ENCODE data around the gene EBLN1.

The EBLN1 gene

DNA sequence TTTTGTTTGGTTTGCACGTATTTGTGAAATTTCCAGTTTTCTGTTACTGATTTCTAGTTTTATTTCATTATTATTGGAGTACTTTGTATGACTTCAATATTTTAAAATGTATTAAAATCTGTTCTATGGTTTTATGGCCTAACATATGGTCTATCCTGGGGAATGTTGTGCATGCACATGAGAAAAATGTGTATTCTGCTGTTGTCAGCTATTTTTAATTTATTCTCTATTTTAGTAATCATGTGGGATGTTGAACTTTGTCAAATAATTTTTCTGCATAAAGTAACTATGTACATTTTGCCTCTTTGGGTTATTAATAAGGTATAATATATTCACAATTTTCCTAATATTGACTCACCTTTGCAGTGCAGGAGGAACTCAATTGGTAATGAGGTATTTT lies 46.7 kb downstream of the EBLN1 start:
- Histone ChIP-seq H3K4ac (ENCODE audit: low read depth, low read length) (no peak overlapping the region), H2BK5ac (ENCODE audit: low read depth, low read length, poor library complexity) (no peak overlapping the region), H4K91ac (ENCODE audit: low read depth, low read length) (no peak overlapping the region), H2BK12ac (ENCODE audit: low read length) (no peak overlapping the region), H3K4me1 (ENCODE audit: control insufficient read depth in 1 of 2, insufficient read depth in 2 of 2, low read length in 2 of 2) (no peaks in the 10 kb centered on the region), H4K12ac (ENCODE audit: low read depth, low read length) (no peak overlapping the region), H2BK120ac (ENCODE audit: insufficient read depth, low read length, poor library complexity) (no peak overlapping the region), H4K8ac (ENCODE audit: low read depth, low read length) (no peak overlapping the region), H3K14ac (ENCODE audit: low read length) (no peak overlapping the region), H3K9me3 (ENCODE audit: insufficient read depth, low read depth, low read length) (no peaks in the 10 kb centered on the region), H3K36me3 (ENCODE audit: control insufficient read depth in 1 of 2, insufficient read depth in 2 of 2, low read length in 2 of 2) (no peaks in the 10 kb centered on the region), H3K9ac (ENCODE audit: low read length) (no peak overlapping the region), H3K4me2 (ENCODE audit: low read length) (no peak overlapping the region), H3K23ac (ENCODE audit: low read length) (no peak overlapping the region), H3K27ac (ENCODE audit: low read depth, low read length) (no peak overlapping the region), H3K4me3 (ENCODE audit: low read depth, low read length) (no peak overlapping the region), H3K18ac (ENCODE audit: low read length) (no peak overlapping the region), H3K79me1 (ENCODE audit: low read length) (no peaks in the 10 kb centered on the region), H2AK5ac (ENCODE audit: low read length) (no peak overlapping the region), H3K79me2 (ENCODE audit: control insufficient read depth, insufficient read depth, low read length, poor library complexity) (no peaks in the 10 kb centered on the region), H2AFZ (ENCODE audit: insufficient read depth, low read length, poor library complexity) (no peak overlapping the region), H3K27me3 (ENCODE audit: insufficient read depth, low read length) (no peaks in the 10 kb centered on the region)
- WGBS (ENCODE audit: extremely low coverage, insufficient coverage, insufficient read length) = no CpG with 5 or more reads among the region's 1 CpG
- DNase-seq = no peak

DNA sequence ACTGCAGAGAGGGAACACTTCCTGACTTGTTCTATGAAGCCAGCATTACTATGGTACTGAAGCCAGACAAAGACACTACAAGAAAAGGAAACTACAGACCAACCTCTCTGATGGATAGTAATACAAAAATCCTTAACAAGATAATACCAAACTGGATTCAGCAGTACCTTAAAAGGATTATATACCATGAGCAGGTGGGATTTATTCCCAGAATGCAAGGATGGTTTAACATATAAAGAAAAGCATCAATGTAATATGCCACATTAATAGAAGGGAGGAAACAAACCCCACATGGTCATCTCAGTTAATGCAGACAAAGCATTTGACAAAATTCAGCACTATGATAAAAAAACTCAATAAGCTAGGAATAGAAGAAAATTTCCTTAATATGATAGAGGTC lies 47.2 kb downstream of the EBLN1 start:
- Histone ChIP-seq H3K79me2 (ENCODE audit: control insufficient read depth, insufficient read depth, low read length, poor library complexity) (no peaks in the 10 kb centered on the region), H3K4me2 (ENCODE audit: low read length) (no peak overlapping the region), H3K4ac (ENCODE audit: low read depth, low read length) (no peak overlapping the region), H3K14ac (ENCODE audit: low read length) (no peak overlapping the region), H3K27me3 (ENCODE audit: insufficient read depth, low read length) (no peaks in the 10 kb centered on the region), H2BK12ac (ENCODE audit: low read length) (no peak overlapping the region), H4K91ac (ENCODE audit: low read depth, low read length) (no peak overlapping the region), H3K9me3 (ENCODE audit: insufficient read depth, low read depth, low read length) (no peaks in the 10 kb centered on the region), H4K8ac (ENCODE audit: low read depth, low read length) (no peak overlapping the region), H3K9ac (ENCODE audit: low read length) (no peak overlapping the region), H2BK120ac (ENCODE audit: insufficient read depth, low read length, poor library complexity) (no peak overlapping the region), H3K18ac (ENCODE audit: low read length) (no peak overlapping the region), H3K4me1 (ENCODE audit: control insufficient read depth in 1 of 2, insufficient read depth in 2 of 2, low read length in 2 of 2) (no peaks in the 10 kb centered on the region), H3K79me1 (ENCODE audit: low read length) (no peaks in the 10 kb centered on the region), H3K36me3 (ENCODE audit: control insufficient read depth in 1 of 2, insufficient read depth in 2 of 2, low read length in 2 of 2) (no peaks in the 10 kb centered on the region), H4K12ac (ENCODE audit: low read depth, low read length) (no peak overlapping the region), H3K27ac (ENCODE audit: low read depth, low read length) (no peak overlapping the region), H2BK5ac (ENCODE audit: low read depth, low read length, poor library complexity) (no peak overlapping the region), H2AFZ (ENCODE audit: insufficient read depth, low read length, poor library complexity) (no peak overlapping the region), H3K23ac (ENCODE audit: low read length) (no peak overlapping the region), H2AK5ac (ENCODE audit: low read length) (no peak overlapping the region), H3K4me3 (ENCODE audit: low read depth, low read length) (no peak overlapping the region)
- DNase-seq = no peak

- no peak overlapping the region for H3K18ac ChIP-seq (ENCODE audit: low read length)
- H2BK12ac ChIP-seq (ENCODE audit: low read length) = no peak overlapping the region
- no CpG with 5 or more reads among the region's 2 CpGs for WGBS (ENCODE audit: extremely low coverage, insufficient coverage, insufficient read length)
- no peaks in the 10 kb centered on the region for H3K4me1 ChIP-seq (ENCODE audit: control insufficient read depth in 1 of 2, insufficient read depth in 2 of 2, low read length in 2 of 2)
- no peak overlapping the region for H3K4me2 ChIP-seq (ENCODE audit: low read length)
- no peaks in the 10 kb centered on the region for H3K79me1 ChIP-seq (ENCODE audit: low read length)
- no peak overlapping the region for H3K4me3 ChIP-seq (ENCODE audit: low read depth, low read length)
- no peak overlapping the region for H4K12ac ChIP-seq (ENCODE audit: low read depth, low read length)
- no peaks in the 10 kb centered on the region for H3K27me3 ChIP-seq (ENCODE audit: insufficient read depth, low read length)
- no peak overlapping the region for H4K91ac ChIP-seq (ENCODE audit: low read depth, low read length)
- no peak overlapping the region for H3K23ac ChIP-seq (ENCODE audit: low read length)
- no peak overlapping the region for H2BK120ac ChIP-seq (ENCODE audit: insufficient read depth, low read length, poor library complexity)
- peaks cover under 1% of the 10 kb centered on the region for H3K9me3 ChIP-seq (ENCODE audit: insufficient read depth, low read depth, low read length)
- no peak overlapping the region for H4K8ac ChIP-seq (ENCODE audit: low read depth, low read length)
- H3K4ac ChIP-seq (ENCODE audit: low read depth, low read length) = no peak overlapping the region
- no peak overlapping the region for H2AFZ ChIP-seq (ENCODE audit: insufficient read depth, low read length, poor library complexity)
- H3K36me3 ChIP-seq (ENCODE audit: control insufficient read depth in 1 of 2, insufficient read depth in 2 of 2, low read length in 2 of 2) = no peaks in the 10 kb centered on the region
- no peak overlapping the region for H3K27ac ChIP-seq (ENCODE audit: low read depth, low read length)
- no peak for DNase-seq
- no peak overlapping the region for H3K9ac ChIP-seq (ENCODE audit: low read length)
- H2BK5ac ChIP-seq (ENCODE audit: low read depth, low read length, poor library complexity) = no peak overlapping the region
- no peak overlapping the region for H2AK5ac ChIP-seq (ENCODE audit: low read length)
- H3K14ac ChIP-seq (ENCODE audit: low read length) = no peak overlapping the region
- no peaks in the 10 kb centered on the region for H3K79me2 ChIP-seq (ENCODE audit: control insufficient read depth, insufficient read depth, low read length, poor library complexity)
Measured at GRCh38 chr10:22159979-22160378, 57.8 kb downstream of the EBLN1 start.

GRCh38 chr10:22159180-22159579 lies 58.6 kb downstream of the EBLN1 start:
- Histone ChIP-seq H3K4ac (ENCODE audit: low read depth, low read length) (no peak overlapping the region), H3K79me2 (ENCODE audit: control insufficient read depth, insufficient read depth, low read length, poor library complexity) (no peaks in the 10 kb centered on the region), H2BK120ac (ENCODE audit: insufficient read depth, low read length, poor library complexity) (no peak overlapping the region), H3K4me2 (ENCODE audit: low read length) (no peak overlapping the region), H3K9me3 (ENCODE audit: insufficient read depth, low read depth, low read length) (no peaks in the 10 kb centered on the region), H3K79me1 (ENCODE audit: low read length) (no peaks in the 10 kb centered on the region), H3K4me3 (ENCODE audit: low read depth, low read length) (no peak overlapping the region), H3K23ac (ENCODE audit: low read length) (no peak overlapping the region), H4K12ac (ENCODE audit: low read depth, low read length) (no peak overlapping the region), H3K18ac (ENCODE audit: low read length) (no peak overlapping the region), H3K36me3 (ENCODE audit: control insufficient read depth in 1 of 2, insufficient read depth in 2 of 2, low read length in 2 of 2) (no peaks in the 10 kb centered on the region), H4K8ac (ENCODE audit: low read depth, low read length) (no peak overlapping the region), H3K27me3 (ENCODE audit: insufficient read depth, low read length) (no peaks in the 10 kb centered on the region), H3K27ac (ENCODE audit: low read depth, low read length) (no peak overlapping the region), H2BK12ac (ENCODE audit: low read length) (no peak overlapping the region), H2AFZ (ENCODE audit: insufficient read depth, low read length, poor library complexity) (no peak overlapping the region), H2BK5ac (ENCODE audit: low read depth, low read length, poor library complexity) (no peak overlapping the region), H2AK5ac (ENCODE audit: low read length) (no peak overlapping the region), H4K91ac (ENCODE audit: low read depth, low read length) (no peak overlapping the region), H3K9ac (ENCODE audit: low read length) (no peak overlapping the region), H3K14ac (ENCODE audit: low read length) (no peak overlapping the region), H3K4me1 (ENCODE audit: control insufficient read depth in 1 of 2, insufficient read depth in 2 of 2, low read length in 2 of 2) (no peaks in the 10 kb centered on the region)
- no peak for DNase-seq
- no CpG with 5 or more reads among the region's 3 CpGs for WGBS (ENCODE audit: extremely low coverage, insufficient coverage, insufficient read length)
